ENCODE results near the gene KCNH4.

The KCNH4 gene

DNA sequence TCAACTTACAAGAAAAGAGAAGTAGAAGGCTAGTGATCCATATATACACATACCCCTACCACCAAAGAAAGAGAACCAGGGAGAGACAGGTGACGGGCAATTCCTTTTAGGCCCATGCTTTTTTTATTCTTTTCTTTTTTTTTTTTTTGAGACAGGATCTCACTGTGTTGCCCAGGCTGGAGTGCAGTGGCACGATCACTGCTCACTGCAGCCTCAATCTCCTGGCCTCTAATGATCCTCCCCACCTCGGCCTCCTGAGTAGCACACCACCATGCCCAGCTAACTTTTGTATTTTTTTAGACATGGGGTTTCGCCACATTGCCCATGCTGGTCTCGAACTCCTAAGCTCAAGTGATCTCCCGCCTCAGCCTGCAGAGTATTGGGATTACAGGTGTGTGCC lies 53.5 kb downstream of the KCNH4 start:
- Histone ChIP-seq H4K20me1 (ENCODE audit: control insufficient read depth, insufficient read depth, low read depth, low read length) (peaks cover 8% of the 10 kb centered on the region), H3K79me2 (ENCODE audit: control insufficient read depth, low read length) (peaks cover 19% of the 10 kb centered on the region), H3K9me3 (ENCODE audit: control insufficient read depth, insufficient read depth, low read length) (no peaks in the 10 kb centered on the region), H3K4me1 (ENCODE audit: control insufficient read depth, low read length) (peaks cover 13% of the 10 kb centered on the region), H3F3A (ENCODE audit: control insufficient read depth, insufficient read depth) (peaks cover 2% of the 10 kb centered on the region; the same call in 1 of the 2 replicates), H3K4me3 (ENCODE audit: low read length) (no peak overlapping the region), H3K27ac (ENCODE audit: low read depth, low read length) (no peak overlapping the region), H3K36me3 (ENCODE audit: control insufficient read depth, low read length) (peaks cover 75% of the 10 kb centered on the region), H3K27me3 (ENCODE audit: control insufficient read depth, low read length) (no peaks in the 10 kb centered on the region), H3K4me2 (ENCODE audit: low read length) (no peak overlapping the region), H3K9me2 (replicated peaks; ENCODE audit: control insufficient read depth, low read length) (no peaks in the 10 kb centered on the region)
- TF ChIP-seq, protein P1, sequence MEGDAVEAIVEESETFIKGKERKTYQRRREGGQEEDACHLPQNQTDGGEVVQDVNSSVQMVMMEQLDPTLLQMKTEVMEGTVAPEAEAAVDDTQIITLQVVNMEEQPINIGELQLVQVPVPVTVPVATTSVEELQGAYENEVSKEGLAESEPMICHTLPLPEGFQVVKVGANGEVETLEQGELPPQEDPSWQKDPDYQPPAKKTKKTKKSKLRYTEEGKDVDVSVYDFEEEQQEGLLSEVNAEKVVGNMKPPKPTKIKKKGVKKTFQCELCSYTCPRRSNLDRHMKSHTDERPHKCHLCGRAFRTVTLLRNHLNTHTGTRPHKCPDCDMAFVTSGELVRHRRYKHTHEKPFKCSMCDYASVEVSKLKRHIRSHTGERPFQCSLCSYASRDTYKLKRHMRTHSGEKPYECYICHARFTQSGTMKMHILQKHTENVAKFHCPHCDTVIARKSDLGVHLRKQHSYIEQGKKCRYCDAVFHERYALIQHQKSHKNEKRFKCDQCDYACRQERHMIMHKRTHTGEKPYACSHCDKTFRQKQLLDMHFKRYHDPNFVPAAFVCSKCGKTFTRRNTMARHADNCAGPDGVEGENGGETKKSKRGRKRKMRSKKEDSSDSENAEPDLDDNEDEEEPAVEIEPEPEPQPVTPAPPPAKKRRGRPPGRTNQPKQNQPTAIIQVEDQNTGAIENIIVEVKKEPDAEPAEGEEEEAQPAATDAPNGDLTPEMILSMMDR (IDR thresholded peaks at IDR 0.05; ENCODE audit: low read depth, low read length, poor library complexity, severe bottlenecking): no peak
- TF ChIP-seq EZH2phosphoT487 (IDR thresholded peaks at IDR 0.05; ENCODE audit: borderline replicate concordance, low read length): no peak

DNA sequence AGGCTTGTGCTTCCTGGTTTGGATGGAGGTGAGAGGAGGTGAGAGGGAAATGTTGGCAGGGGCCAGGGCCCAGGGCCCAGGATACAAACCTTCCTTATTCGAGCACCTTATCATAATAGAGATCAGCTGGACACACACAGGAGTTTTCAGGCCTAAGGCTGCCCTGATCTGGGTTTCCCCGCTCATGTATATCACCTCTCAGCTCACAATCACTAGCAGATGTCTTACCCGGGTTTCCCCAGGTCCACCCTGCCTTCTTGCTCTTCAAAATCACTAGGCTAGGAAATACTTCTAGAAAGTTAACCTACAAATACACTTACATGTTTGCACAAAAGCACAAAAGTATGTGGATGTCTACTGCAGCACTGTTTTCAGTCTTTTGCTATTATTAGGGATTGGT lies 54.1 kb downstream of the KCNH4 start:
- Histone ChIP-seq H3K9me3 (ENCODE audit: control insufficient read depth, insufficient read depth, low read length) (no peaks in the 10 kb centered on the region), H3K4me2 (ENCODE audit: low read length) (no peak overlapping the region), H3K4me1 (ENCODE audit: control insufficient read depth, low read length) (peaks cover 7% of the 10 kb centered on the region), H3K36me3 (ENCODE audit: control insufficient read depth, low read length) (peaks cover 72% of the 10 kb centered on the region), H3K27me3 (ENCODE audit: control insufficient read depth, low read length) (no peaks in the 10 kb centered on the region), H4K20me1 (ENCODE audit: control insufficient read depth, insufficient read depth, low read depth, low read length) (peaks cover 6% of the 10 kb centered on the region), H3F3A (ENCODE audit: control insufficient read depth, insufficient read depth) (peaks cover 2% of the 10 kb centered on the region; the same call in 1 of the 2 replicates), H3K9me2 (replicated peaks; ENCODE audit: control insufficient read depth, low read length) (no peaks in the 10 kb centered on the region), H3K4me3 (ENCODE audit: low read length) (no peak overlapping the region), H3K27ac (ENCODE audit: low read depth, low read length) (no peak overlapping the region), H3K79me2 (ENCODE audit: control insufficient read depth, low read length) (peaks cover 13% of the 10 kb centered on the region)
- TF ChIP-seq, protein P1 (IDR thresholded peaks at IDR 0.05; ENCODE audit: low read depth, low read length, poor library complexity, severe bottlenecking): no peak
- no peak for TF ChIP-seq EZH2phosphoT487 (IDR thresholded peaks at IDR 0.05; ENCODE audit: borderline replicate concordance, low read length)

DNA sequence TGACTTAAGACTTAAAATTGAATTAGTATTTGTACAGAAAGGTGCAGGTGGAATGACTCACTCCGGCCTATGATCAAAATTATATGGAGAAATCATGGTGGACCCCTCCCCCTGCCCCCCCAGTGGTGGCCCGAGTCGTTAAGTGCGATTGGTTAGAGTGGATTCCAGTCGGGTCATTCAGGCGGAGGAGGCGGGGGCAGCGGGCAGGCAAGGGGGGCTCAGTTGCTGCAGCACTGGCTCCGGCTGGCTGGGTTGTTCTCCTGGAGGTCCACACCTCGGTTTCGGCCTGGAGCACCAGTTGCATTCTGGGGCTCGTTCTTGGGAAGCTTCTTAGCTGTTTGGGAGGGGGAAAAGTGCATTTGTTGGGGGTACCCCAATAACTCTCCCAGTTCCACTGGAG lies 55.4 kb downstream of the KCNH4 start:
- peaks cover 5% of the 10 kb centered on the region for H3K4me1 ChIP-seq (ENCODE audit: control insufficient read depth, low read length)
- no peak overlapping the region for H3K4me3 ChIP-seq (ENCODE audit: low read length)
- H3K9me3 ChIP-seq (ENCODE audit: control insufficient read depth, insufficient read depth, low read length): no peaks in the 10 kb centered on the region
- peaks cover 2% of the 10 kb centered on the region; the same call in 1 of the 2 replicates for H3F3A ChIP-seq (ENCODE audit: control insufficient read depth, insufficient read depth)
- H3K9me2 ChIP-seq (replicated peaks; ENCODE audit: control insufficient read depth, low read length): no peaks in the 10 kb centered on the region
- no peaks in the 10 kb centered on the region for H4K20me1 ChIP-seq (ENCODE audit: control insufficient read depth, insufficient read depth, low read depth, low read length)
- TF ChIP-seq, protein P1 (IDR thresholded peaks at IDR 0.05; ENCODE audit: low read depth, low read length, poor library complexity, severe bottlenecking): no peak
- no peak for TF ChIP-seq EZH2phosphoT487 (IDR thresholded peaks at IDR 0.05; ENCODE audit: borderline replicate concordance, low read length)
- H3K79me2 ChIP-seq (ENCODE audit: control insufficient read depth, low read length): peaks cover 1% of the 10 kb centered on the region
- no peak overlapping the region for H3K27ac ChIP-seq (ENCODE audit: low read depth, low read length)
- peaks cover 59% of the 10 kb centered on the region for H3K36me3 ChIP-seq (ENCODE audit: control insufficient read depth, low read length)
- no peaks in the 10 kb centered on the region for H3K27me3 ChIP-seq (ENCODE audit: control insufficient read depth, low read length)
- H3K4me2 ChIP-seq (ENCODE audit: low read length): no peak overlapping the region

Measured in DOHH2 (cell line).